SK-N-SH treated with all-trans-retinoic acid at 6 μM for 48 hours (cell line): ENCODE data around the gene RB1.

Source experiments
- ESRRG ChIP-seq: fragments of 250-450 bp; sonication (Bioruptor Pico); IDR thresholded peaks from 2 replicates; pipeline ENCODE4 v1.6.1; 2021; ENCODE audit warnings: mild to moderate bottlenecking
- OSR1 ChIP-seq: fragments of 250-450 bp; sonication (Bioruptor Pico); IDR thresholded peaks from 2 replicates; pipeline ENCODE4 v1.8.0; 2022; ENCODE audit warnings: moderate library complexity, mild to moderate bottlenecking, inconsistent platforms
- ZC3H10 ChIP-seq: fragments of 250-450 bp; sonication (Bioruptor Pico); IDR thresholded peaks from 2 replicates; pipeline ENCODE4 v1.5.1; 2021; ENCODE audit warnings: mild to moderate bottlenecking, moderate library complexity
- ZNF70 ChIP-seq: fragments of 450-650 bp; formaldehyde crosslinking; IDR thresholded peaks from 2 replicates; pipeline ENCODE4 v1.5.0; 2020; ENCODE audit warnings: mild to moderate bottlenecking, moderate library complexity
- TF ChIP-seq, protein P1 (sequence below): fragments of 250-450 bp; sonication (Bioruptor Pico); IDR thresholded peaks from 2 replicates; pipeline ENCODE4 v1.5.0; 2020; ENCODE audit warnings: mild to moderate bottlenecking, moderate library complexity

DNA sequence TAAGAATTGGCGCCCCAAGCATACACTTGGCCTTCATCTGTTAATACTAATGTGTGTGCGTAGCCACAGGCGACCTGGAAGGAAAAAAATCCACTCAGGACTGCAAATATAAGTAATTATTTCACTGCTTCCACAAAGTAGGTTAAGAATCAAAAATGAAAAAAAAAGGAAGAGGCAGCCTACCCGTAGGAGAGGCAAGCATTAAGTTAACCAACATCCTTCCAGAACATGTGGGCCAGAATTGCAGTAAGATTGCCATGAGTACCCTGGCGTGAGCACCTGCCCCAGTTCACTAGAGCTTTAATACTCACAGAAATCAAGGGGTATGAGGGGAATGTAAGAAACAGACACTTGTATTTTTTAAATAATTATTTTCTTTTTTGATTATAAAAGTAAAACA is 207.1 kb downstream of the RB1 start:
- TF ChIP-seq ZC3H10 (CRISPR knock-in tag) = no peak
- TF ChIP-seq ZNF70 (CRISPR knock-in tag) = no peak
- TF ChIP-seq ESRRG = no peak
- no peak for TF ChIP-seq OSR1 (CRISPR knock-in tag)
- TF ChIP-seq, protein P1, sequence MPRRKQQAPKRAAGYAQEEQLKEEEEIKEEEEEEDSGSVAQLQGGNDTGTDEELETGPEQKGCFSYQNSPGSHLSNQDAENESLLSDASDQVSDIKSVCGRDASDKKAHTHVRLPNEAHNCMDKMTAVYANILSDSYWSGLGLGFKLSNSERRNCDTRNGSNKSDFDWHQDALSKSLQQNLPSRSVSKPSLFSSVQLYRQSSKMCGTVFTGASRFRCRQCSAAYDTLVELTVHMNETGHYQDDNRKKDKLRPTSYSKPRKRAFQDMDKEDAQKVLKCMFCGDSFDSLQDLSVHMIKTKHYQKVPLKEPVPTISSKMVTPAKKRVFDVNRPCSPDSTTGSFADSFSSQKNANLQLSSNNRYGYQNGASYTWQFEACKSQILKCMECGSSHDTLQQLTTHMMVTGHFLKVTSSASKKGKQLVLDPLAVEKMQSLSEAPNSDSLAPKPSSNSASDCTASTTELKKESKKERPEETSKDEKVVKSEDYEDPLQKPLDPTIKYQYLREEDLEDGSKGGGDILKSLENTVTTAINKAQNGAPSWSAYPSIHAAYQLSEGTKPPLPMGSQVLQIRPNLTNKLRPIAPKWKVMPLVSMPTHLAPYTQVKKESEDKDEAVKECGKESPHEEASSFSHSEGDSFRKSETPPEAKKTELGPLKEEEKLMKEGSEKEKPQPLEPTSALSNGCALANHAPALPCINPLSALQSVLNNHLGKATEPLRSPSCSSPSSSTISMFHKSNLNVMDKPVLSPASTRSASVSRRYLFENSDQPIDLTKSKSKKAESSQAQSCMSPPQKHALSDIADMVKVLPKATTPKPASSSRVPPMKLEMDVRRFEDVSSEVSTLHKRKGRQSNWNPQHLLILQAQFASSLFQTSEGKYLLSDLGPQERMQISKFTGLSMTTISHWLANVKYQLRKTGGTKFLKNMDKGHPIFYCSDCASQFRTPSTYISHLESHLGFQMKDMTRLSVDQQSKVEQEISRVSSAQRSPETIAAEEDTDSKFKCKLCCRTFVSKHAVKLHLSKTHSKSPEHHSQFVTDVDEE = no peak
